GM12873 (cell line): ENCODE results near the gene LPP.

Experiments
- CTCF ChIP-seq: IDR thresholded peaks from 2 replicates; pipeline ENCODE4 v1.5.1; 2012; ENCODE audit warnings: low read depth, mild to moderate bottlenecking, moderate library complexity, low read length, control low read depth; ENCODE audit not compliant: insufficient read depth; ENCODE audit errors: missing control alignments

Gene LPP, protein sequence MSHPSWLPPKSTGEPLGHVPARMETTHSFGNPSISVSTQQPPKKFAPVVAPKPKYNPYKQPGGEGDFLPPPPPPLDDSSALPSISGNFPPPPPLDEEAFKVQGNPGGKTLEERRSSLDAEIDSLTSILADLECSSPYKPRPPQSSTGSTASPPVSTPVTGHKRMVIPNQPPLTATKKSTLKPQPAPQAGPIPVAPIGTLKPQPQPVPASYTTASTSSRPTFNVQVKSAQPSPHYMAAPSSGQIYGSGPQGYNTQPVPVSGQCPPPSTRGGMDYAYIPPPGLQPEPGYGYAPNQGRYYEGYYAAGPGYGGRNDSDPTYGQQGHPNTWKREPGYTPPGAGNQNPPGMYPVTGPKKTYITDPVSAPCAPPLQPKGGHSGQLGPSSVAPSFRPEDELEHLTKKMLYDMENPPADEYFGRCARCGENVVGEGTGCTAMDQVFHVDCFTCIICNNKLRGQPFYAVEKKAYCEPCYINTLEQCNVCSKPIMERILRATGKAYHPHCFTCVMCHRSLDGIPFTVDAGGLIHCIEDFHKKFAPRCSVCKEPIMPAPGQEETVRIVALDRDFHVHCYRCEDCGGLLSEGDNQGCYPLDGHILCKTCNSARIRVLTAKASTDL

GRCh38 chr3:188154014-188154808, at the start of gene LPP:
LPP (plus strand) TSS chr3:188154157; CDS start chr3:188406121, 251,964 bp downstream.
- TF ChIP-seq CTCF: no peak

- no peak for TF ChIP-seq CTCF
Measured at GRCh38 chr3:188106006-188106405, 48.0 kb upstream of the LPP start.

DNA sequence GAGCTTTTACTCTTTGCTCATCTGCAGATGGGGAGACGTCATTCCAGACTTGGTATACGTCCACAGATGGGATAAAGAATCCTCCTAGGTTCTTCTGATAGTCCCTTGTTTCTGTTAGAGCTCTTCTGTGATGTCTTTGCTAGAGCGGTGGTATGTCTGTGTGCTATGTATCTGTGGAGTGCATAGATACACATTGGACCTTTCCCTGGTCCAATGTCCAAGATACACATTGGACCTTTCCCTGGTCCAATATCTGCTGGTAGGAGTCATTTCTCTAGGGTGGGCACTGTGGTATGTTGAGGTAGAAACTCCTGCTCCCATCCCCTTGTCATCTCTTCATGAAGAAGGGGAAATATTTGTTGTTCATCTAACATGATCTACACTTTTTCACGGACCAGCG, 47.5 kb upstream of the LPP start:
- TF ChIP-seq CTCF: no peak

DNA sequence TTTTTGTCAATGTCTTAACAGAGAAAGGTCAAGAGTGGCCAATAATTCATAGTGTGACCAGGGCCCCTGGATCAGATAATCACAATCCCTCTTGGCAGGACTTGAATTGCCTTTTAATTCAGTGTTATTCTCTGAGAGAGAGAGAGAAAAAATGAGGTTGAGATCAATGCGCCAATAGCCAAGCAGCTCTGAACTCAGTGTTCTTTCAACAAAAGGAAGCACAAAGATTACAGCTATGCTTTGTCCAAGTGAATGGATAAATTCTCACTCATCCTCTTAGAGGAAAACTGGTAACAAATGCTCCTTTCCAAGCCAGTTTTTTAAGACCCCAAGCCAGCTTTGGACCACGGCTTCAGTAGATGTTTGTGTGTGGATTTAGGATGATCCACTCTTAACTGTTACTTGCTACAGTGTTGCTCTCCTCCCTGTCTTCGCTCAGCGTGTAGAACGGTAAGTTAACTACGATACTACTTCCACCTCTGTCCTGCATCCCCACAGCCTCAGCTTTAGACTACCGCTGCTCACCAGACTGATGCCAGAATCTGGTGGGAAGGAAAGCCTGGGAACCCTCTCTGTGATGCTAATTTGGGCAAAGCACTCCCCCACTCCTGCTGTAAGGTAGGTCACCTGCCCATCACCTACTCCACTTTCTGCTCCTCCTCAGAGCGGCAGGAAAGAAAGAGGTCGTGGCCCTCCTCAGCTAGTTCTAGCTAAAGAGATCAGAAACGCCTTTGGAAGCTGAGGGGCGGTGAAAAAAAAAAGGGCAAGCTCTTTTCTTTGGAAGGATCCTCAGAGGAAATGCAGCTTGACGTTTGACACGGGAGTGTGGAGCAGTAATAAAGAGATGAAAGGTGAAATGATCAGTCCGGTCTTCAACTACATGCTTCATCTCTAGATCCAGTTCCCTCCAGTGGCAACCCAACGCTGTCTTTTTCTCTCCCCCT, 46.8 kb upstream of the LPP start:
- no peak for TF ChIP-seq CTCF

DNA sequence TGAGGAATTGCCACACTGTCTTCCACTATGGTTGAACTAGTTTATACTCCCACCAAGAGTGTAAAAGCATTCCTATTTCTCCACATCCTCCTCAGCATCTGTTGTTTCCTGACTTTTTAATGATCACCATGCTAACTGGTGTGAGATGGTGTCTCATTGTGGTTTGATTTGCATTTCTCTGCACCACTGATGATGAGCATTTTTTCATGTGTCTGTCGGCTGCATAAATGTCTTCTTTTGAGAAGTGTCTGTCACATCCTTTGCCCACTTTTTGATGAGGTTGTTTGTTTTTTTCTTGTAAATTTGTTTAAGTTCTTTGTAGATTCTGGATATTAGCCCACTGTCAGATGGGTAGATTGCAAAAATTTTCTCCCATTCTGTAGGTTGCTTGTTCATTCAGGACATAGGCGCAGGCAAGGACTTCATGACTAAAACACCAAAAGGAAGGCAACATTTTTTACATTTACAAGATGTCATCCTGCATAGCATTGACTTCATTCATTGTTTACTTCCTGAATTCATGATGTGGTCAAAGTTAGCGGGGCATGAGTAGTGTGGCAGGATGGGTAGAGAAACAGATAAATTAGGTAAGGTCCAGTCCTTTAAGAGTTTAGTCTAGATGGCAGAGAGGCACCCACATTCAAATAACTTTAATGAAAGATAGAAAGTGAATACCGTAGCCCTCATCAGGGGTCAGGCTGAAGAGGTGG, 45.1 kb upstream of the LPP start:
- TF ChIP-seq CTCF: no peak

- no peak for TF ChIP-seq CTCF
Measured at GRCh38 chr3:188111002-188111584, 42.9 kb upstream of the LPP start.
